Adrenal gland (tissue), 5 donors: ENCODE results near the gene SRGAP1.

Experiments
- POLR2A ChIP-seq, 2 donors: fragments of 450-650 bp; IDR thresholded peaks; one replicate each; pipeline ENCODE4 v1.6.1; 2017; ENCODE audit warnings: antibody characterized with exemption in 2 of 2, mild to moderate bottlenecking in 2 of 2, moderate library complexity in 1 of 2
- TF ChIP-seq, protein P1 (sequence below), 6 experiments: fragments of 450-650 bp in 4 of 6; fragments of 200-600 bp in 2 of 6; sonication (generic) in 1 of 6; IDR thresholded peaks; 1 replicate in 5 of 6; 2 replicates in 1 of 6; pipeline versions ENCODE4 v1.5.1 to v1.8.0; 2016 to 2021; ENCODE audit warnings: antibody characterized with exemption in 6 of 6, mild to moderate bottlenecking in 2 of 6, moderate library complexity in 1 of 6
- donor health status: DM: no; HTN: no; CAD: no.

DNA sequence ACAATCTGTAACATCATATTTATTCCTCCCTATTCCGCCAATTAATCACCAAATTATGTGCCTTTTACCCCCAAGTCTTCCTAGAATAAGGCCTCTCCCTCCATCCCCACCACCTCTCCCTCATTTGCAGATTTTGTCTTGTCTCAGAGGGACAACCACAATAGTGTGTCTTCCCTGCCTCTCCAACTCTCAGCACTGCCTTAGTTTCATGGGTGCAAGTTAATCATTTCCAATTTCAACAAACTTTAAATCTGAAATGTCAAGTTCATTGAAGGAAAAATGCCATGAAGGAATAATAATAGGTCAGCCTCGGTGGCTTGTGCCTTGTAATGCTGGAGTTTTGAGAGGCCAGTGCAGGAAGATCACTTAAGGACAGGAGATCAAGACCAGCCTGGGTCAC is 33.2 kb upstream of the SRGAP1 start:
- TF ChIP-seq, protein P1, sequence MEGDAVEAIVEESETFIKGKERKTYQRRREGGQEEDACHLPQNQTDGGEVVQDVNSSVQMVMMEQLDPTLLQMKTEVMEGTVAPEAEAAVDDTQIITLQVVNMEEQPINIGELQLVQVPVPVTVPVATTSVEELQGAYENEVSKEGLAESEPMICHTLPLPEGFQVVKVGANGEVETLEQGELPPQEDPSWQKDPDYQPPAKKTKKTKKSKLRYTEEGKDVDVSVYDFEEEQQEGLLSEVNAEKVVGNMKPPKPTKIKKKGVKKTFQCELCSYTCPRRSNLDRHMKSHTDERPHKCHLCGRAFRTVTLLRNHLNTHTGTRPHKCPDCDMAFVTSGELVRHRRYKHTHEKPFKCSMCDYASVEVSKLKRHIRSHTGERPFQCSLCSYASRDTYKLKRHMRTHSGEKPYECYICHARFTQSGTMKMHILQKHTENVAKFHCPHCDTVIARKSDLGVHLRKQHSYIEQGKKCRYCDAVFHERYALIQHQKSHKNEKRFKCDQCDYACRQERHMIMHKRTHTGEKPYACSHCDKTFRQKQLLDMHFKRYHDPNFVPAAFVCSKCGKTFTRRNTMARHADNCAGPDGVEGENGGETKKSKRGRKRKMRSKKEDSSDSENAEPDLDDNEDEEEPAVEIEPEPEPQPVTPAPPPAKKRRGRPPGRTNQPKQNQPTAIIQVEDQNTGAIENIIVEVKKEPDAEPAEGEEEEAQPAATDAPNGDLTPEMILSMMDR (IDR thresholded peaks at IDR 0.05): no peak
- no peak for TF ChIP-seq POLR2A (IDR thresholded peaks at IDR 0.05)
